Measurements from ENCODE around the gene GYS1. TPM values are rescaled to one million over a fixed set of nuclear protein-coding genes. Genes with fewer than 3 reads are reported as not detected.
A peak's percentile ranks its signal among the peaks of the same experiment; 100 is the strongest.
"Not testable (repeated sequence)": the region's sequence is repeated elsewhere in the genome, so short reads cannot be mapped to it uniquely, and the experiment has no call there.

Gene GYS1
- total and polyA plus RNA-seq, 12 donors = 23.7 to 63.9 (median 37.3) TPM

GRCh38 chr19:48926909-48927308, 66.2 kb downstream of the GYS1 start:
- Histone ChIP-seq H3K9me3 (replicated peaks in 1 of 3) (no peaks in the 10 kb centered on the region), H3K4me1 (replicated peaks in 1 of 2) (no peaks in the 10 kb centered on the region), H3K4me3 (no peak overlapping the region), H3K36me3 (replicated peaks in 1 of 2) (peaks cover 0 to 5% of the 10 kb centered on the region in 2 donors), H3K27me3 (no peaks in the 10 kb centered on the region), H3K27ac (peak overlapping the region in 1 of 5 donors; percentile 28)
- intact Hi-C loops (cut with DNase I) = no loop called here
- TF ChIP-seq CTCF (IDR thresholded peaks at IDR 0.05) (no peak), POLR2A (IDR thresholded peaks at IDR 0.05) (no peak)
- peak; percentile 65 to 88 (median 85) for DNase-seq
- WGBS, 4 donors = 8 to 18% (median 9%) methylated on average over 9 to 10 of the region's 10 CpGs

DNA sequence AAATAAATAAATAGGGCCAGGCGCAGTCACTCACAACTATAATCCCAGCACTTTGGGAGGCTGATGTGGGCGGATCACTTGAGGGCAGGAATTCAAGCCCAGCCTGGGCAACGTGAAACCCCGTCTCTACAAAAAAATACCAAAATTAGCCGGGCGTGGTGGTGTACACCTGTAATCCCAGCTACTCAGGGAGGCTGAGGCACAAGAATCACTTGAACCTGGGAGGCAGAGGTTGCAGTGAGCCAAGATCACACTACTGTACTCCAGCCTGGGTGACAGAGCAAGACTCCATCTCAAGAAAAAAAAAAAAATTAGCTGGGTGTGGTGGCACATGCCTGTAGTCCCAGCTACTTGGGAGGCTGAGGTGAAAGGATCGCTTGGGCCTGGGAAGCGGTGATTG, 67.2 kb downstream of the GYS1 start:
- H3K27me3 ChIP-seq; DNase-seq; H3K4me3 ChIP-seq; H3K9me3 ChIP-seq (replicated peaks in 1 of 3); H3K27ac ChIP-seq; intact Hi-C loops (cut with DNase I); H3K4me1 ChIP-seq (replicated peaks in 1 of 2): not testable (repeated sequence)
- peaks cover 0 to 11% of the 10 kb centered on the region in 2 donors for H3K36me3 ChIP-seq (replicated peaks in 1 of 2)
- 79 to 89% (median 83%) methylated on average over 6 to 8 of the region's 8 CpGs for WGBS, 4 donors

DNA sequence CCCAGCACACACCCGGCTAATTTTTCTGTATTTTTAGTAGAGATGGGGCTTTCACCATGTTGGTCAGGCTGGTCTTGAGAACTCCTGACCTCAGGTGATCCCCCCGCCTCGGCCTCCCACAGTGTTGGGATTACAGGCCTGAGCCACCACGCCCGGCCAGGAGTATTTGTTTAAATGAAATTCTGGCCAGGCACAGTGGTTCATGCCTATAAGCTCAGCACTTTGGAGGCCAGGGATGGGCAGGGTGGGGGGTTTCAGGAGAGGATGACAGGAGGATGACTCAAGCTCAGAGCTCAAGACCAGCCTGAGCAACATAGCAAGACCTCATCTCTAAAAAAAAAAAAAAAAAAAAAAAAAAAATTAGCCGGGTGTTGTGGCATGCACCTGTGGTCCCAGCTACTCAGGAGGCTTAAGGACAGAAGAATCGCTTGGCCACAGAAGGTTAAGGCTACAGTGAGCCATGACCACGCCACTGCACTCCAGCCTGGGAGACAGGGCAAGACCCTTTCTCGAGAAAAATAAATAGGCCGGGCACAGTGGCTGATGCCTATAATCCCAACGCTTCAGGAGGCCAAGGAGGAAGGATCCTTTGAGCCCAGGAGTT, 67.8 kb downstream of the GYS1 start:
- Histone ChIP-seq H3K27me3 (no peaks in the 10 kb centered on the region), H3K9me3 (replicated peaks in 1 of 3) (no peaks in the 10 kb centered on the region), H3K4me3 (no peak overlapping the region), H3K4me1 (replicated peaks in 1 of 2) (no peaks in the 10 kb centered on the region), H3K27ac (no peak overlapping the region), H3K36me3 (replicated peaks in 1 of 2) (peaks cover 0 to 16% of the 10 kb centered on the region in 2 donors)
- peak in 3 of 7 donors; percentile 41 to 53 (median 52) for DNase-seq
- TF ChIP-seq CTCF (IDR thresholded peaks at IDR 0.05) (no peak), POLR2A (IDR thresholded peaks at IDR 0.05) (no peak)
- WGBS, 4 donors = 74 to 89% (median 85%) methylated on average over 7 to 11 of the region's 11 CpGs
- intact Hi-C loops (cut with DNase I) = no loop called here

GRCh38 chr19:48922548-48923490, 70.3 kb downstream of the GYS1 start:
- Histone ChIP-seq H3K4me3 (no peak overlapping the region), H3K27ac (no peak overlapping the region), H3K27me3 (no peaks in the 10 kb centered on the region), H3K9me3 (replicated peaks in 1 of 3) (no peaks in the 10 kb centered on the region), H3K36me3 (replicated peaks in 1 of 2) (peaks cover 0 to 38% of the 10 kb centered on the region in 2 donors), H3K4me1 (replicated peaks in 1 of 2) (no peaks in the 10 kb centered on the region)
- WGBS, 4 donors = 88 to 92% (median 90%) methylated on average over 10 to 18 of the region's 18 CpGs
- TF ChIP-seq CTCF (IDR thresholded peaks at IDR 0.05) = no peak
- TF ChIP-seq POLR2A (IDR thresholded peaks at IDR 0.05) = no peak
- intact Hi-C loops (cut with DNase I) = no loop called here
- no peak for DNase-seq

Data from adrenal gland (tissue), 12 donors.